Activated gamma-delta T cell treated with anti-CD3 and anti-CD28 coated beads, Interleukin-2, amount 50 U/mL, for 16 hours (primary cell): ENCODE data around the gene SPINT3.
"Not testable (repeated sequence)": the region's sequence is repeated elsewhere in the genome, so short reads cannot be mapped to it uniquely, and the experiment has no call there.

Experiments used
- DNase-seq: peaks from one replicate; pipeline ENCODE4 v3.0.0-alpha.2; 2020; ENCODE audit warnings: low read depth

SPINT3 gene

DNA sequence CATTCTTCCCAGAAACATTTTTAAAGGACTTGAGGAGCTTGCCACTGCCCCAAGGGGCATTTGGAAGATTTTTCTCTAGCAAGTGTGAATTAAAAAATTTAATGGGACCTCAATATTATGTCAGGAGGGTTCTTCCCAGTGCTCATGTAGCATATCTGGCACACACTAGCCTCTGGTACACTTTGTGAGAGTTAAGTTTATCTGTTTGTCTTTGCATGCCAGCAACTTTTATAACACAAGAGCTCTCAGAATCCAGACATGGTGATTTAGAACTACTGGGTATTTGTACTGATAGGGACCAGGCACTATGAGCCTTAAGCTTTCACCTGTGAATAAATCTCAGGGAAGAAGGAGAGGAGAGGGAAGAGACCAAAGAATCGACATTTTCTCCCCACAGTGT, 12.9 kb downstream of the SPINT3 start:
- DNase-seq, result no peak

DNA sequence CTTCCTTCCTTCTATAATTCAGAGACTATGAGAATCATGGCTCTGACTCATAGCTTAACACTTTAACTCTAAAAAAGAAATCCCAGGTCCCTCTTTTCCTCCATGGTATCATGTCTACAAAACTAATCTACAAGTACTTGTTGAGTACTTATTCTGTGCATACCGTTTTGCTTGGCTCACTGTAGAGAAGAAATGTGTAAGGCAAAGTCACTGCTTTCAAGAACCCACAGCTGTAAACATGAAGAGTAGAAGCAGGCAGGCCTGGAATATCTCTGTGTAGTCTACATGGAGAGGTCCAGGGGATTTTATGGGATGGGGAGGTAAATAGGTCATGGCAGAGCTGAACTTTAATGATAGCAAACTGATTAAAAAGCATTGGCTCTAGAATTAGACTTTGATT, 13.8 kb downstream of the SPINT3 start:
- no peak for DNase-seq

DNA sequence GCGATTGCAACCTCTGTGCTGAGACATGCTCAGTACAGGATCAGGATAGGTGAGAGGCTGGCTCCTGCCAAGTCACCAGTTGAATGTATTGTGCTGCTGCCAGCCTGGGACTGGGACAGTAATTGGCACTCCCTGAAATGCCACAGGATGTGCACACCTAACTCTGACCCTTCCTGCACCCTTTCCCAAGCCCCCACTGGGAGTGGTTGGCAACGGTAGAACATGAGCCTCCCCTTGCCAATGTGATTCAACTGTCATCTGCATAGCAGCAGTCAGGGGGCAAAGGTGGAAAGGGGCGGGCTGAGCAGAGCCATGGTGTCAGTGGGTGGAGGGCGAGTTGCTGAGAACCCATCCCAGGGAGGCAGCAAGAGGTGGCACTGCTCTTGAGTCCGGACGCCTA, 15.4 kb downstream of the SPINT3 start:
- DNase-seq, result no peak

DNA sequence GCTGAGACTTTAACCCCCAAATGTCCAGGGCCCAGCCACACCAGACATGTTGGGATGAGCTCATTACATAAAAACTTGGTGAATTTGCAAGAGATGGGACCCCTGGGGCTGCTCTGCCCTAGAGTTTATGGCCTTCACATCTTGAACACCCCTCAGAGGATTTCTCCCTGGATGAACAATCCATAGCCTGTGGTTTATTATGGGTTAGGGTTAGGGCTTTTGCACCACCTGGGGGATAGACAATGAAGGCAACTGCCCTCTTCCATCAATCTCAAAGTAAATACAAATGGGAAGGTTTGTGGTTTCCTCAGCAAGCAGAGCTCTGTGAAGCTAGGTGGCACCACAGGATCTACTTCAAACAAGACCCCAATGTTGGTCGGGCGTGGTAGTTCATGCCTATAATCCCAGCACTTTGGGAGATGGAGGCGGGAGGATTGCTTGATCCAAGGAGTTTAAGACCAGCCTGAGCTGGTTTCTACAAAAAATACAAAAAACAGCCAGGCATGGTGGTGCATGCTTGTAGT, 17.4 kb downstream of the SPINT3 start:
- no peak for DNase-seq

DNA sequence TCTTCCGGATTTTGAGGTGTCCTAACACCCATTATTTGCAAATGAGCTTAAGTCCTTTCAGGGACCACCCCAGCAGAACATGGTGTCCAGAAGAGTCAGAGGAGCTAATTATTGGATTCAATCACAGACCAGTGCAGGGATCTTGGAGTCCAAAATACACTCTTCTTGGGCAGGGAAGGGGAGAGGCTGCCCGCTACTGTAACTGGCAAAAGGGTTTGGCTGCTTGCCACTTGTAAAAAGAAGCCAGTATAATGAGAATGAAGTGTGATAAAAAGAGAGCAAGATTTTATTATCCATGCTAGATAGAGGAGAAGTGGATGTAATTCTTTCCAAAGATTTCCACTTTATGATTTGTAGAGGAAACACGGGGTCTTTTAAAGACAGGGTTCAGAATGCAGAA, 19.3 kb downstream of the SPINT3 start:
- no peak for DNase-seq

DNA sequence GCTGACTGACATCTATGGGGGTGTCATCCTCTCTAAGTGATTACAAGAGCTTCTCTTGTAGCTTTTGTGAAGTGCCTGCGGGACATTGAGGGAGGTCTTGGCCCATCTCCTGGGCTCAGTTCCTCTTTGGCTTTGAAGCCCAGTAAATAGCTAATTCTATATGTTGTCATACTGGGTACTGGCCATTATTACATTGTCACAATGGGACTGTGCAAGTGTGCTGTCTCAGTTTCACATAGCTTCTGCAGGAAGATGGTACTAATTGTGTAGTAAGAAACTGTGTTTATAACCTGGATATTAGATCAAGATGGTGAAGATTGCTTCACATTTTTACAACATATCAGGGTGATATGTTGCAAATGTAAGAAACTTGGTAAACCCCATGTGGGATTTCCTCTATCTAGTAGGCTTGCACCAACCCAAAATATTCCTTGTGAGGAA, 19.9 kb downstream of the SPINT3 start:
- DNase-seq, result no peak

DNA sequence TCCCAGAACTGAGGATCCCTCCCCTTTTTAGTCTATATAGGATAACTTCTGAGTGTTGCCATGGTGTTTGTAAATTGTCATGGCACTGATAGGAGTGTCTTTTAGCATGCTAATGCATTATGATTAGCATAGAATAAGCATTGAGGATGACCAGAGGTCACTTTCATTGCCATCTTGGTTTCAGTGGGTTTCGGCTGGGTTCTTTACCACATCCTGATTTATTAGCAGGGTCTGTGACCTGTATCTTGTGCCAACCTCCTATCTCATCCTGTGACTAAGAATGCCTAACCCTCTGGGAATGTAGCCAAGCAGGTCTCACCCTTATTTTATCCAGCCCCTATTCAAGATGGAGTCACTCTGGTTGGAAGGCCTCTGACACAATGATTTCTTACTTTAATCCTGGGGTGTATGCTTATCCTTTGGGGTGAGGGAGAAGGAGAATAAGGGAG, 26.3 kb downstream of the SPINT3 start:
- no peak for DNase-seq

DNA sequence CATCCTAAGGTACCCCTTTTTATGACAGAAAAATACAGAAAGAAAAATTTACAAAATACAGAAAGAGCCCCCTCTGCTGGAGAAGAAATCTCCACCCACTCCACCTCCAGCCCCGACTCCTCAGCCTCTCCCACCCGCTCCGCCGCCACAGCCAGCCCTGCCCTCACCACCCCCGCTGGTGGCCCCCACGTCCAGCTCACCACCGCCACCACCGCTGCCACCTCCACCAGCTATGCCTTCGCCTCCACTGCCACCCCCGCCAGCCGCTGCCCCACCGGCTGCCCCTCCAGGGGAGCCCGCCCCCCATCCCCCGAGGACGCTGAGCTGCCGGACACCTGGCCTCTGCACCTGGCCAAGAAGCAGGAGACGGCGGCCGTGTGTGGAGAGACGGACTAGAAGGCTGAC, 28.2 kb downstream of the SPINT3 start:
- DNase-seq, result no peak

DNA sequence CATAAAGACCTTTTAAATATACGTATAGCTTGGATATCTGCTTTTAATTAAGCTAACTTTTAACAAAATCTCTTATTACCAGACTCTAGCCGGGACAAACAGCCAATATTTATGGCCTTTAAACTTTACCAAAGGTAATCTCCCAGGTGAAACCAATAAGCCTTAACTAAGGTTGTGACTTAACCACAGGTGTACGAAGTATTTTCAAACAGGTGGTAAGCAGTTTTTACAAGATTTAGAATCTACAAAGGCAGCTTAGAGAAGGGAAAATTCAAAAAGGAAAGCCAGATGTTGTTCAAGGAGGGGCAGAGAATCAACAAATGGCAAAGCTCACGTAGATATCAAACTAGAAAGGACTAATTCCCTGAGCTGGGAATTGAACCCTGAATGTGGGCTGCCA, 30.0 kb downstream of the SPINT3 start:
- DNase-seq, result no peak

DNA sequence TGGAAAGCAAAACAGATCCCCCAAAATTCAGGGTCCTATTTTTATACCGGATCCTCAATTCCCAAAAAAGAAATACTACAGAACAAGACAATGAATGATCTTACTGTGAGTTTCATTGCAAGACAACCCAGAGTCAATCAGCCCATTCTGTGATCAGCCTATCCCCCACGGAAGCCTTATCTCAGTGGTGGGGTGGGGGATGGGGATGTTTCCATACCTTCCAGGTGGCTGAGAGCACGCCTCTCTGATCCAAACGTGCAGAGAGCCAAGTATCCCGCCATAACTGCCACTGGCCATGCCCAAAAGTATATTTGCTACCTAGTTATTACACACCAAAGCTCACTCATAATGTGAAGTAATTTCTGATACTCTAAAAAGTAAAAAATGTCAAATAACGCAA, 30.7 kb downstream of the SPINT3 start:
- DNase-seq, result no peak

DNA sequence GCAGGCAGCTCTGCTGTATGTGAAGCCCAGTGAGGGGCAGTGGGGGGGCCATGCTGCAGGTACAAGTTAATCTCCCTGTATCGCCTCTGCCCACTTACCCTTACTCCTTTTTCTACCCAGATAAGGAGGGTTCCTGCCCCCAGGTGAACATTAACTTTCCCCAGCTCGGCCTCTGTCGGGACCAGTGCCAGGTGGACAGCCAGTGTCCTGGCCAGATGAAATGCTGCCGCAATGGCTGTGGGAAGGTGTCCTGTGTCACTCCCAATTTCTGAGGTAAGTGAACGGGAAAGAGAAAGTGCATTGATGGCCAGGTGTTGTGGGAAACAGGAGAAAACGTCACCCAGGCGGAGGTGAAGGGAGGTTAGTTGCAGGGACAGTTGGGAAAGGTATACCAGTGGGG, 35.6 kb downstream of the SPINT3 start:
- no peak for DNase-seq

DNA sequence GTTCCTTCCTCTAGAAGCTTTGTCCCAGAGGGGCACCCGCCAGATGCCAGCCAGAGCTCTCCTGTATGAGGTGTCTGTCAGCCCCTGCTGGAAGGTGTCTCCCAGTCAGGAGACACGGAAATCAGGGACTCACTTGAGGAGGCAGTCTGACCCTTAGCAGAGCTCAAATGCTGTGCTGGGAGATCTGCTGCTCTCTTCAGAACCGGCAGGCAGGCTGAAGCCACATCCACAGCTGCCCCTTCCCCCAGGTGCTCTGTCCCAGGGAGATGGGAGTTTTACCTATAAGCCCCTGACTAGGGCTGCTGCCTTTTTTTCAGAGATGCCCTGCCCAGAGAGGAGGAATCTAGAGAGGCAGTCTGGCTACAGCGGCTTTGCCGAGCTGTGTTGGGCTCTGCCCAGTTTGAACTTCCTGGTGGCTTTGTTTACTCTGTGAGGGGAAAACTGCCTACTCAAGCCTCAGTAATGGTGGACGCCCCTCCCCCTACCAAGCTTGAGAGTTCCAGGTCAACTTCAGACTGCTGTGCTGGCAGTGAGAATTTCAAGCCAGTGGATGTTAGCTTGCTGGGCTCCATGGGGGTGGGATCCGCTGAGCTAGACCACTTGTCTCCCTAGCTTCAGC, 37.8 kb downstream of the SPINT3 start:
- DNase-seq, result not testable (repeated sequence)

DNA sequence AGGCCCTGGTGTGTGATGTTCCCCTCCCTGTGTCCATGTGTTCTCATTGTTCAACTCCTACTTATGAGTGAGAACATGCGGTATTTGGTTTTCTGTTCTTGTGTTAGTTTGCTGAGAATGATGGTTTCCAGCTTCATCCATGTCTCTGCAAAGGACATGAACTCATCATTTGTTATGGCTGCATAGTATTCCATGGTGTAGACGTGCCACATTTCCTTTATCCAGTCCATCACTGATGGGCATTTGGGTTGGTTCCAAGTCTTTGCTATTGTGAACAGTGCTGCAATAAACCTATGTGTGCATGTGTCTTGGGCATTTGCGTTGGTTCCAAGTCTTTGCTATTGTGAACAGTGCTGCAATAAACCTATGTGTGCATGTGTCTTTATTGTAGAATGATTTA, 43.1 kb downstream of the SPINT3 start:
- not testable (repeated sequence) for DNase-seq

DNA sequence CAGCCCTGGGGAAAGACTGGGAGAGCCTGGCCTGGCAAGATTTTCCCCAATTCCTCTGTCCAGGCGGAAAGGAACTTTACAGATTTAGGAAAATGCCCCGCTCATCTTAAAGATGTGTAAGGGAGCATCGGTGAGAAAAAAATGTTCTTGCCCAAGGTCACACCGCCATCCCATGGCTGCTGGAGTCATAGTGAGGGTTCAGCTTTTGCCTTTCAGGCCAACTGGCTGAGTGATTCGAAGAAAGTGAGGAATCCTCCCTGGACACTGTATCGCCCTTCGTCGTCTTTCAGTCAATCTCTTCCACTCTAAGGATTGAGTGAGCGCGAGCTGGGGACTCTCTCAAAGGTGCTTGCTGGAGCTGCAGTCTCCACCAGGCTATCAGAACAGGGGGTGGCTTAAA, 44.5 kb downstream of the SPINT3 start:
- no peak for DNase-seq

DNA sequence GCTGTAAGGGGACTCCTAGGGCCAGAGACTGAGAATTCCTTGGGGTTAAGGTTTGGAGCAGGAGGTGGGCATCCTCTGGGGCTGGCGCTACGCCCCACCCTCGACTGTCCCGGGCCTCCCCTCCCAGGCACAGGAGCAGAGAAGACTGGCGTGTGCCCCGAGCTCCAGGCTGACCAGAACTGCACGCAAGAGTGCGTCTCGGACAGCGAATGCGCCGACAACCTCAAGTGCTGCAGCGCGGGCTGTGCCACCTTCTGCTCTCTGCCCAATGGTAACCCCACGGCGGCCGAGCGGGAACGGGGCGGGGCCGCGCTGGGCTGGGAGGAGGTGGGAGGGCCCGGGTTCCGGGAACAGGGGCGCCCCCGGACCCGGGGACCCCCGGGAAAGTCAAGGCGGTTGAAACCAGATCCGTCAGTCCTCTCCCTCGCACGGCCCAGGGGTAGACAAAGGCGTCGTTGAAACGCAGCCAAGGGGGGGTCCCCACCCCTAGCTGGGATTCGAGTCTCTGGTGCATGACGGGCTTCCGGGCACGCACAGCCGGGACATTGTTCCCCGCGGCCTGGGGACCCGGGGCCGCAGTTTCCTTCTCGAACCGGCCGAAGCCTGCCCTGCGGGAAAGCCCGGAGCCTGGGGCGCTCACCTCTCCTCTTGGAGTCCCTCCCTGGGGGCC, 45.0 kb downstream of the SPINT3 start:
- no peak for DNase-seq

DNA sequence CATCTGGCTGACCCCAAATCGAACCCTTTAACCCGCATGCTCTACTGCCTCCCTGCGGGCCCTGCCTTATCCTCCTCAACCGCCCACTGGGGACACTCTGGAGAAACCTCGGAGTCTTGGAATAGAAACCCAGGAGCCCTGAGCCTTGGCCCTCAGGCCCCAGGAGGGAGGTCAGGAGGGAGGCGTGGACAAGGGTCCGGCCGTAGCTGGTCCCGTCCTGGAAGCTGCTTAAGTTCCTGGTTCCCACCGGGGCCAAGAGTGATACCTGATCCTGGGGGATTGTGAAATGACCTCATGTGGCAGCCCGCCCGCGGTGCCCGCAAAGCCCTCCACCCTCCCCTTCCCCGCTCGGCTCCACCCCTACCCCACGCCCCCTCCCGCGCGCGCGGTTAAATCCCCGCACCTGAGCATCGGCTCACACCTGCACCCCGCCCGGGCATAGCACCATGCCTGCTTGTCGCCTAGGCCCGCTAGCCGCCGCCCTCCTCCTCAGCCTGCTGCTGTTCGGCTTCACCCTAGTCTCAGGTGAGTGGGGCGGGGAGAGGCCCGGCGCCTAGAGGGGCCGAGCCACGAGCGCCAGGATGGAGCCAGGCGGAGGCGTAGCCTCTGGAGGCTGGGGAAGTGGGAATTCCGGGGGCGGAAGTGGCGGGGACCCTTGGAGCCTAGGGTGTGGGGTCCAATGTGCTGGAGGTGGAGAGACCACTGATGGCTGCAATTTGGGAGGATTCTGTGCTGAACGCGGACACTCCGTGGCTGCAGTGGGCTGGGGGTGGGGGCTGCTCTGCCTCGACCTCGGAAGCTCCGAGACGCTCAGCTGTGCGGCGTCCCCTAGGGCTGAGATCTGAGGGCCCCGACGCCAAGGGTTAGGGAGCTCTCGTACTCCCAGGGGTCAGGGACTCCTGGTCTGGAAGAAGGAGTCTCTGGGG, 45.8 kb downstream of the SPINT3 start, which contains the start of gene WFDC2:
WFDC2 (plus strand) TSS at position 418 of the 926 bp plus-strand sequence; CDS start at position 447, 29 bp downstream.
- DNase-seq, result no peak

DNA sequence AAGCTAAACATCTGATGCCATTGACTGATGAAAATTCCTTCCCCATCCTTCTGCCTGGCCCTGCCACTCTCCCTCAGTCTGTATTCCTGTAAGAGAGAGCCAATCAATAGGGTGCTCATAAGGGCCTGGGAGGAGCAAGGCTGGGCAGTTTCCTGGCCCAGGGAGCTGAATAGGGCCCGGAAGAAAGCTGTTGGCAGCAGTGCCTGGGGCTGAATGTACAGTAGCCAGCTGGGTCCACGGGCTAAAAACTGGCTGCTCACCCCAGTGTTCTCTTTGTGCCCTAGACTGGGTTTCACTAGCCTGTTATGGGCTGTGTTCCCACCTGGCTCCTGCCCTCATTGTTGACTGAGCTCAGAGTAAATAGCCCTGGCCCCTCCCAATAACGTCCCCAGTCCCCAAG, 47.6 kb downstream of the SPINT3 start:
- no peak for DNase-seq

DNA sequence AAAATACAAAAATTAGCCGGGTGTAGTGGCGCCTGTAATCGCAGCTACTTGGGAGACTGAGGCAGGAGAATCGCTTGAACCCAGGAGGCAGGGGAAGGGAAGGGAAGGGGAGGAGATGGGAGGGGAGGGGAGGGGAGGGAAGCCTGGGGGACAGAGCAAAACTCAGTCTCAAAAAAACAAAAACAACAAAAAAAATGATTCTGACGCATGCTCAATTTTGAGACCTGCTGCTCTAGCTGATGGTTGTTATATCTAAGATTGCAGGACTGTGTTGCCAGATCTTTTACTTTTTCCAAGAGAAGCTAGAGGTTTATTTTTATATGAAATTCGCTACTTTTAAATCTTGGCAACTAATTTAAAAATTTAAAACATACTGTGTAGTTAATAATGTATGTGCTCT, 48.2 kb downstream of the SPINT3 start:
- DNase-seq, result no peak

DNA sequence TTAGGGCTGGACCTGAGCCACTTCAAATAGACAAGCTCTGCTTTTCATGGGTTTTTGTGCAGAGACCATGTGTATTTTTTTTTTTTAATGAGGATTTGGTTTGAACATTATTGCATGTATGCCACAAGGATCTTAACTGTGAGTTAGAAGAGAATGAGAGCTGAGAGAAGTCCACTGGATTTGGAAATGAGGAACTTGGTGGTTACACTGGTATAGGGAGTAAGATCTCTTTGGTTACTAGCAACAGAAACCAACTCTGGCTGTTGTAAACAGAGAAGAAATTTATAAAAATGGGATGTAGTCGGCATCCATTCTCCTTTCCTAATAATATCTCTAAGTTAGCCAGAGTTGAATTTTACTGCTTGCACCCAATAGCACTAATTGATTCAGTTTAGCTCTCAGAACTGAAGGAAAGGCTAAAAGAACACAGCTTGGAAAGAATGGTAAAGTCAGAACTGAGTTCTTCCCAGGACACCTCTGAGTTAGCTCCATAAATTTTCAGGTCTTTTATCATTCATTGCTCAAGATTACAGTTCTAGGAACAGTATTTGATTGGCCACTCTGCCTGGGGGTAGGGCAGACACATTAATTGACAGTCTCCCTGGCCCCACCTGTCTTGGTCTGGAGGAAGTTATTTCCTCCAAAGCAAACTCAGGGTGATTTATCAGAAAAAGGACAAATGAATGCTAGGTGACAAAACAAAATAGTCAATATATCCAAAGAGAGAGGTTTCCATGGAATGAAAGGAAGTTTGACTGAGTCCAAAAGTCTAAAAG, 49.7 kb downstream of the SPINT3 start:
- DNase-seq, result no peak

DNA sequence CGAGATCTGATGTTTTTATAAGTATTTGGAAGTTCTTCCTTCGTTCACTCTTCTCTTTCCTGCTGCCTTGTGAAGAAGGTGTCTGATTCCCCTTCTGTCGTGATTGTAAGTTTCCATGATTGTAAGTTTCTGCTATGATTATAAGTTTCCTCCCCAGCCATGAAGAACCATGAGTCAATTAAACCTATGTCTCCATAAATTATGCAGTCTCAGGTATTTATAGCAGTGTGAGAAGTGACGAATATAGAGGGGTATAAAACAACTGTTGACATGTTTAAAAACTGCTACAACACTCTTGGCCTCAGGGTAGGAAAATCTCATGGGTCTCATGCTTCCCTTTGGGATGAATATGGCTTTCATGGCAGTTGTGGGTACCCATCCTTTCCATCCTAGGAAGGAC, 51.7 kb downstream of the SPINT3 start:
- DNase-seq, result no peak

DNA sequence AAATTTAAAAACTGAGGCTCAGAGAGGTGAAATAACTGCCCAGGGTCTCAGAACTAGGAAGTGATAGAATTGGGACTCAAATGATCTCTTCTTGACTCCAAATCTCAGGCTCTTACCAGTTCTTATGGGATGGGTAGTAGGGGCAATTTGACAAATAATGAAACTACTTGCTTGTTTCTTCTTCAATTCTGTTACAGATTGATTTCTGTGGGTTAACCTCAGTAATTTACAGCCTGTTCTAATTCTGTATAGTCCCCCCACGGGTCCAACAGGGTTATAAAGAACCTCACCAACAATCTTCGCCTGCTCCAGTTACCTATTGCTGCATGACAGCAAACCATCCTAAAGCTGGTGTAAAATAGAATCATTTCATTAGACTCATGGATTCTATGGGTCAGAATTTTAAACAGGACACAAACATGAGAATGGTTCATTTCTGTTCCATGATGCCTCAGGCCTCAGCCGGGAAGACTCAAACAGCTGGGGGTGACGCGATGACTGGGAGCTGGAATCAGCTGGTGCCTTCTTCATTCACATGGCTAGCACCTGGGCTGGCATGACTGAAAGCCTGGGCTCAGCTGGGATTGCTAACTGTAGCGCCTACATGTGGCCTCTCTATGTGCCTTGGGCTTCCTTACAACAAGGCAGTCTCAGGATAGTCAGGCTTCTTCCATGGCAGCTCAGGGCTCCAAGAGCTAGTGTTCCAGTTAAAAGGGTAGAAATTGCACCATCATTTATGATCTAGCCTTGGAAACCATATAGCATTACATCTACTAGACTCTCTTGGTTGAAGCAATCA, 52.5 kb downstream of the SPINT3 start:
- DNase-seq, result no peak
